Choroid plexus epithelial cell (primary cell): ENCODE results near the gene STARD13.
"Not testable (repeated sequence)": the region's sequence is repeated elsewhere in the genome, so short reads cannot be mapped to it uniquely, and the experiment has no call there.

Source experiments
- DNase-seq: peaks from one replicate; pipeline ENCODE4 v3.0.0-alpha.2; 2010; ENCODE audit warnings: low read depth
- H3K4me3 ChIP-seq: 2 replicates; pipeline ENCODE4 v1.5.1; 2011; ENCODE audit warnings: low read depth, mild to moderate bottlenecking, control low read depth, low read length, moderate library complexity
- TF ChIP-seq, protein P1 (sequence below): conservative IDR thresholded peaks from 2 replicates; pipeline ENCODE4 v1.5.1; 2011; ENCODE audit warnings: low read depth, mild to moderate bottlenecking, control low read depth, inconsistent platforms, low read length, moderate library complexity

Gene STARD13

GRCh38 chr13:33164331-33164730 lies 121.2 kb downstream of the STARD13 start:
- no peak overlapping the region for H3K4me3 ChIP-seq
- TF ChIP-seq, protein P1, sequence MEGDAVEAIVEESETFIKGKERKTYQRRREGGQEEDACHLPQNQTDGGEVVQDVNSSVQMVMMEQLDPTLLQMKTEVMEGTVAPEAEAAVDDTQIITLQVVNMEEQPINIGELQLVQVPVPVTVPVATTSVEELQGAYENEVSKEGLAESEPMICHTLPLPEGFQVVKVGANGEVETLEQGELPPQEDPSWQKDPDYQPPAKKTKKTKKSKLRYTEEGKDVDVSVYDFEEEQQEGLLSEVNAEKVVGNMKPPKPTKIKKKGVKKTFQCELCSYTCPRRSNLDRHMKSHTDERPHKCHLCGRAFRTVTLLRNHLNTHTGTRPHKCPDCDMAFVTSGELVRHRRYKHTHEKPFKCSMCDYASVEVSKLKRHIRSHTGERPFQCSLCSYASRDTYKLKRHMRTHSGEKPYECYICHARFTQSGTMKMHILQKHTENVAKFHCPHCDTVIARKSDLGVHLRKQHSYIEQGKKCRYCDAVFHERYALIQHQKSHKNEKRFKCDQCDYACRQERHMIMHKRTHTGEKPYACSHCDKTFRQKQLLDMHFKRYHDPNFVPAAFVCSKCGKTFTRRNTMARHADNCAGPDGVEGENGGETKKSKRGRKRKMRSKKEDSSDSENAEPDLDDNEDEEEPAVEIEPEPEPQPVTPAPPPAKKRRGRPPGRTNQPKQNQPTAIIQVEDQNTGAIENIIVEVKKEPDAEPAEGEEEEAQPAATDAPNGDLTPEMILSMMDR, result no peak
- DNase-seq, result no peak

DNA sequence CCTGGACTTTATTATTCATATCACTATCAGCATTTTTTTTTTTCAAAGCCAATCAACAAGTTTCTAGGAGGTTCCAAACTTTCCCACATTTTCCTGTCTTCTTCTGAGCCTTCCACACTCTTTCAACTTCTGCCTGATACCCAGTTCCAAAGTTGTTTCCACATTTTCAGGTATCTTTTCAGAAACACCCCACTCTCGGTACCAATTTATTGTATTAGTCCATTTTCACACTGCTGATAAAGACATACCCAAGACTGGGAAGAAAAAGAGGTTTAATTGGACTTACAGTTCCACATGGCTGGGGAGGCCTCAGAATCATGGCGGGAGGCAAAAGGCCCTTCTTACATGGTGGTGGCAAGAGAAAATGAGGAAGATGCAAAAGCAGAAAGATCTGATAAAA lies 122.8 kb downstream of the STARD13 start:
- not testable (repeated sequence) for DNase-seq, H3K4me3 ChIP-seq

DNA sequence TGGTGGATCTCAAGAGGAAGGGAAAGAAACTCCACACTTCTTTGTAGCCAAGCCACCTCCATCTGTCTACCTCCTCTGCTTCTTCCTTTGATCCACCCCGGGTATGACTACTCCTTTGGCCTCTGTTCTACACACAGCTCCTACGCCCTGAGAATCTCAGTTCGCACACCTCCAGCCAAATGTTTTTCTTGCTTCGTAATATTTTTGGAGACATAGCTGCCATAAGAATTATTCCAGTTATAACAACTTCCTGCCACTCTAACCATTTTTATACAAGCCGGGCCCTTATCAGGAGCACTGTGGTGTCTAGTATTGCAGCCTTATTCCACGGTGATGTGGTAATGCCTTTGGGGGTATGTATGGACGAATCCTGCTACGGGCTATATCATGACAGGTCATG lies 126.7 kb downstream of the STARD13 start:
- peak; percentile 61 for DNase-seq
- TF ChIP-seq, protein P1, result no peak
- H3K4me3 ChIP-seq, result no peak overlapping the region

DNA sequence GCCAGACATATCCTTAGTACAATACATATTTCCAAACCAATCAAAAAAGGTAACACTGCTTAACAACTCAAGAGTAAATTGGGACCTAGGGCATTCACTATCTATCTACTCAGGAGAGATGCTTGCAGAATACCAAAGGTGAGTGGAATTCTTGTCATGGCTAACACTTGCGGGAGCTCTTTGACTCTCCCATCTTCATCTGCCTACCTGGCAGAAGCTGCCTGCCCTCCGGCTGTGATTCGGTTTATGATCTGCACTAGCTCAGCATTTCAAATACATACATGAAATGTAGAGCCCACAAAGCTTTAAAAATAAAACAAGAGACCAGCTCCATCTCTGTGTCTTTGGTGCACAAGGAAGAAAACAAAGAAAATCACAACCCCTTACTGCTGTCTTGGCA lies 127.3 kb downstream of the STARD13 start:
- TF ChIP-seq, protein P1, result no peak
- no peak for DNase-seq
- no peak overlapping the region for H3K4me3 ChIP-seq

DNA sequence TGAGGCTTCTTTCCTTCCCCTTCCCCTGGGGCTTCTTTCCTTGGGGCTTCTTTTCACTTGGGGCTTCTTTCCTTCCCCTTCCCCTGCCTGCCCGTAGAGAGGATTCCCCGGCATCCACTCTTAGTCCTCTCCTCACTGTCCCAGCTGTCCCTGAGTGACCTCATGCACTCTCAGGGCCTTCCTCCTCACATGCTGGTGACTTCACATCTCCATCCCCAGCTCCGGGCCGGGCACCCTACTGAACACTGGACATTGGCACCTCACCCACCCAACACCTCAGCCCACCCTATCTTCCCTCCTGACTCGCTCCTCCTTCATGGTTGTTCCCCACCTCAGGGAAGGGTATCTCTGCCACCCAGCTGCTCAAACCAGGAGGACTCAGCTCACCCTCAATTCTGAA lies 130.6 kb downstream of the STARD13 start:
- DNase-seq, result no peak
- H3K4me3 ChIP-seq, result no peak overlapping the region
- TF ChIP-seq, protein P1, result no peak

DNA sequence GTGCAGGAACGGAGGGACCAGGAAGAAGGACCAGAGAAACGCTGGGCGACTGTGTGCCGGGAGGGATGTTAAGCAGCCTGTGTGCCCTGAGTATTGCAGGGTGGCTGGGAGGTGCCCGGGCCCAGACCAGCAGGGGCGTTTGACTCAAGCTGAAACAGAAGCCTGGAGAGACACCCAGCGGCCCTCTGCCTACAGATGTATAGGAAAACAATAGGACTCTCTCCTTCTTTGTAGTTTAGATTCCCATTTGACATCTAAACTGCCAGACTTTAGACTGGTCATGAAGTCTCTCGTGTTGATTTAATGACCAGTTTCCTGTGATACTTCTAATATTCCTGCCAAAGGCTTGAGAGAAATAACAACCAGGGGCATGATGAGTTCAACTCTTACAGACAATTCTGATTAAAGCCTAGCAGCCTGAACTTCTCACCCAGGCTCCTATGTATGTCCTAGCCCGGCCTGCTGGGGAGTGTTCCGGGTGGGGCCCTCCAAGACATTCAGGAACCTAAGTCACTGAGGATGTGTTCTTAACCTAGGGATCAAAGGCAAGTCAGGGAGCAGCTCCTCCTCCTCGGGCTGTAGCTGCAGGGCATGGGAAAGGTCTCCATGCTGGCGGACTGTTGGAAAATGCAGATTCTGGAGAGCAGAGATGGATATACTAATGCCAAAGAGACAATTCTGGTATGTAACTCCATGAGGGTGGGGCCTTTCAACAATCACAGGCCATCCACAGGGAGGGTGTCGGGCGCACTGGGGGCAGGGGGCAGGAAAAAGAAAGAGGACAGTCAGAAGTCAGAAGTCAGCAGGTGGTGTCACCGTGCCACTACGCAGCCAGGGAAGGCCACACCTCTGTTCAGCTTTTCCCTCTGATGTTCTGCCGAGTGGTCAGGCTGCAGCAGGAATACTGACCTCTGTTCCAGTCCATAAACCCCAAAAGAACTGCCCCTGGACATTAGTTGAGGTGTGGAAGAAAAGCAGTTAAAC lies 131.8 kb downstream of the STARD13 start:
- TF ChIP-seq, protein P1, result peak; percentile 60
- DNase-seq, result peak; percentile 87
- H3K4me3 ChIP-seq, result no peak overlapping the region

GRCh38 chr13:33152389-33152788 lies 133.2 kb downstream of the STARD13 start:
- DNase-seq, result no peak
- TF ChIP-seq, protein P1, result no peak

More at GRCh38 chr13:33152389-33152788, 133.2 kb downstream of the STARD13 start:
- H3K4me3 ChIP-seq, result no peak overlapping the region
